ENCODE results near the gene SMYD2.
A peak's percentile ranks its signal among the peaks of the same experiment; 100 is the strongest.

Gene SMYD2

GRCh38 chr1:214303141-214303930 lies 22.4 kb downstream of the SMYD2 start:
- no peak for DNase-seq

- no peak for DNase-seq
These were observed 24.3 kb downstream of the SMYD2 start for GRCh38 chr1:214305164-214305751.

- no peak for DNase-seq
These were observed 25.3 kb downstream of the SMYD2 start for GRCh38 chr1:214306269-214306668.

GRCh38 chr1:214310010-214310409 lies 29.1 kb downstream of the SMYD2 start:
- DNase-seq, result no peak

- DNase-seq, result no peak
These were observed 30.1 kb downstream of the SMYD2 start for GRCh38 chr1:214310777-214311690.

GRCh38 chr1:214312530-214313051 lies 31.6 kb downstream of the SMYD2 start:
- no peak for DNase-seq

GRCh38 chr1:214314178-214314843 lies 33.4 kb downstream of the SMYD2 start:
- no peak for DNase-seq

GRCh38 chr1:214316593-214316992 lies 35.6 kb downstream of the SMYD2 start:
- no peak for DNase-seq

GRCh38 chr1:214317300-214317699 lies 36.3 kb downstream of the SMYD2 start:
- no peak for DNase-seq

GRCh38 chr1:214317734-214318133 lies 36.8 kb downstream of the SMYD2 start:
- DNase-seq, result no peak

GRCh38 chr1:214318356-214318755 lies 37.4 kb downstream of the SMYD2 start:
- DNase-seq, result no peak

- no peak for DNase-seq
These were observed 38.2 kb downstream of the SMYD2 start for GRCh38 chr1:214318956-214319736.

GRCh38 chr1:214319938-214320337 lies 39.0 kb downstream of the SMYD2 start:
- no peak for DNase-seq

- DNase-seq, result no peak
These were observed 40.9 kb downstream of the SMYD2 start for GRCh38 chr1:214321705-214322453.

GRCh38 chr1:214324896-214325800 lies 44.2 kb downstream of the SMYD2 start:
- no peak for DNase-seq

GRCh38 chr1:214326406-214326805 lies 45.4 kb downstream of the SMYD2 start:
- no peak for DNase-seq

GRCh38 chr1:214327514-214327913 lies 46.6 kb downstream of the SMYD2 start:
- no peak for DNase-seq

GRCh38 chr1:214328770-214329469 lies 48.0 kb downstream of the SMYD2 start:
- peak; percentile 29 for DNase-seq

GRCh38 chr1:214329470-214330220 lies 48.7 kb downstream of the SMYD2 start:
- no peak for DNase-seq
